Neural progenitor cell (in vitro differentiated cells): ENCODE results near the gene NEK1.

ENCODE experiments used
- EZH2phosphoT487 ChIP-seq: fragments of 200-600 bp; sonication (generic); IDR thresholded peaks from 2 replicates; pipeline ENCODE4 v1.6.1; 2017; ENCODE audit warnings: antibody characterized with exemption
- TF ChIP-seq, protein P1 (sequence below): fragments of 200-600 bp; sonication (generic); IDR thresholded peaks from 2 replicates; pipeline ENCODE4 v1.5.1; 2017; ENCODE audit warnings: antibody characterized with exemption, mild to moderate bottlenecking

- TF ChIP-seq, protein P1, sequence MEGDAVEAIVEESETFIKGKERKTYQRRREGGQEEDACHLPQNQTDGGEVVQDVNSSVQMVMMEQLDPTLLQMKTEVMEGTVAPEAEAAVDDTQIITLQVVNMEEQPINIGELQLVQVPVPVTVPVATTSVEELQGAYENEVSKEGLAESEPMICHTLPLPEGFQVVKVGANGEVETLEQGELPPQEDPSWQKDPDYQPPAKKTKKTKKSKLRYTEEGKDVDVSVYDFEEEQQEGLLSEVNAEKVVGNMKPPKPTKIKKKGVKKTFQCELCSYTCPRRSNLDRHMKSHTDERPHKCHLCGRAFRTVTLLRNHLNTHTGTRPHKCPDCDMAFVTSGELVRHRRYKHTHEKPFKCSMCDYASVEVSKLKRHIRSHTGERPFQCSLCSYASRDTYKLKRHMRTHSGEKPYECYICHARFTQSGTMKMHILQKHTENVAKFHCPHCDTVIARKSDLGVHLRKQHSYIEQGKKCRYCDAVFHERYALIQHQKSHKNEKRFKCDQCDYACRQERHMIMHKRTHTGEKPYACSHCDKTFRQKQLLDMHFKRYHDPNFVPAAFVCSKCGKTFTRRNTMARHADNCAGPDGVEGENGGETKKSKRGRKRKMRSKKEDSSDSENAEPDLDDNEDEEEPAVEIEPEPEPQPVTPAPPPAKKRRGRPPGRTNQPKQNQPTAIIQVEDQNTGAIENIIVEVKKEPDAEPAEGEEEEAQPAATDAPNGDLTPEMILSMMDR = no peak
- no peak for TF ChIP-seq EZH2phosphoT487
Observed at GRCh38 chr4:169366821-169367220, 245.6 kb downstream of the NEK1 start.
